GM10266 (cell line): ENCODE measurements around the gene TRPM8.

ENCODE experiments used
- DNase-seq: peaks from one replicate; pipeline ENCODE4 v3.0.0; 2012; ENCODE audit errors: extremely low spot score
- TF ChIP-seq, protein P1 (sequence below): IDR thresholded peaks from 2 replicates; pipeline ENCODE4 v1.5.1; 2012; ENCODE audit warnings: mild to moderate bottlenecking, low read depth; ENCODE audit not compliant: control insufficient read depth, insufficient read depth; ENCODE audit errors: missing control alignments

The TRPM8 gene

DNA sequence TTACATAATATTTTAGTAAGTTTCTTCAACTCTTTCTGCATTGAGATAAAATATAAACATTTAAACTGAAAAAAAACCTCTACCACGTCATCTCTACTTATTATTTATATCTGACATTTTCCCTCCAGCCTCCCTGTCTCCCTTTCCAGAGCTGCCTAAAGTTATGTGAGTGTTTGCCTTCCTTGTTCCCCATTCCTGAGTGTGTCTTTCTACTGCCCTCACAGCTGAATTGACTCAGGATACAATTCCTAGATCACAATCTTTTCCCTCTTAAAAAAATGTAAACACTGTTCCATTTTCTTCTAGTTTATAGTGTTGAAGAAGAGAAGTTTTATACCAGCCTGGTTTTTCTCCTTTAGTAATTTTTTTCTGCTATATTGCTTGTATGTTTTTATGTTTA is 5.3 kb downstream of the TRPM8 start:
- no peak for DNase-seq
- TF ChIP-seq, protein P1, sequence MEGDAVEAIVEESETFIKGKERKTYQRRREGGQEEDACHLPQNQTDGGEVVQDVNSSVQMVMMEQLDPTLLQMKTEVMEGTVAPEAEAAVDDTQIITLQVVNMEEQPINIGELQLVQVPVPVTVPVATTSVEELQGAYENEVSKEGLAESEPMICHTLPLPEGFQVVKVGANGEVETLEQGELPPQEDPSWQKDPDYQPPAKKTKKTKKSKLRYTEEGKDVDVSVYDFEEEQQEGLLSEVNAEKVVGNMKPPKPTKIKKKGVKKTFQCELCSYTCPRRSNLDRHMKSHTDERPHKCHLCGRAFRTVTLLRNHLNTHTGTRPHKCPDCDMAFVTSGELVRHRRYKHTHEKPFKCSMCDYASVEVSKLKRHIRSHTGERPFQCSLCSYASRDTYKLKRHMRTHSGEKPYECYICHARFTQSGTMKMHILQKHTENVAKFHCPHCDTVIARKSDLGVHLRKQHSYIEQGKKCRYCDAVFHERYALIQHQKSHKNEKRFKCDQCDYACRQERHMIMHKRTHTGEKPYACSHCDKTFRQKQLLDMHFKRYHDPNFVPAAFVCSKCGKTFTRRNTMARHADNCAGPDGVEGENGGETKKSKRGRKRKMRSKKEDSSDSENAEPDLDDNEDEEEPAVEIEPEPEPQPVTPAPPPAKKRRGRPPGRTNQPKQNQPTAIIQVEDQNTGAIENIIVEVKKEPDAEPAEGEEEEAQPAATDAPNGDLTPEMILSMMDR = no peak

DNA sequence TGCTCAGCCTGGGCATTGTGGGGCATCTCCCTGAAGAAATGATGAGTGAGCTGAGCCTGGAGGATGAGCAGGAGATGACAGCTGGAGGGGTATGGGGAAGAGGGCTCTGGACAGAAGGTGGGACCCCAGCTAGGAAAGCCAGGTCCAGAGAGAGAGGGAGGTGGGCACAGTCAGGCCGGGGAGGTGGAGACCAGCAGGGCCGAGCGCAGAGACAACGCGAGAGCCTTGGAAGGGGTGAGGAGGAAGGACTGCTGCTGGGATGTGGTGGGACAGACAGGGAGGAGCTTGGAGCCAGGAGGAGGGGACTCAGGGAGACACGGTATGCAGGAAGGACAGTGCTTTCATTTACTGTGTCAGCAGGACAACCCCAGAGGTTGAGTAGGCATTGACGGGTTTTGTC is 8.2 kb downstream of the TRPM8 start:
- TF ChIP-seq, protein P1 = no peak
- DNase-seq = no peak

DNA sequence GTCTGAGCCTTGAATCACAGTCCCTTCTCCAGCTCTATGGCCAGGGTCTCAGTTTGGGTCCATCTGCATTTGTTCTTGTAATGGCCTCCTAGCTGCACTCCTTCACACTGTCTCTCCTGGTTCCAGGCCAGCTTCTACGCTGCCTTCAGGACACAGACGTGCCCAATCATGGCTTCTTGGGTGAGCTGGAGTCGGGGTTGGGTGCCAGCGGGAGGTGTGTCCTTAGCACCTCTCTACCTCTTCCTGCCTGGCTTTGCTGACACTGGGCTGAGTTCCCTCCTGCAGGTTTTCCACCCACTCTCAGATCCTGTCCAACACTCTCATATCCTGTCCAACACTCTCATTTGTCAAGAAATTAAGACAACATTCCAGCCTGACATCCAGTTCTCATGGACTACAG is 9.6 kb downstream of the TRPM8 start:
- TF ChIP-seq, protein P1 = no peak
- no peak for DNase-seq

DNA sequence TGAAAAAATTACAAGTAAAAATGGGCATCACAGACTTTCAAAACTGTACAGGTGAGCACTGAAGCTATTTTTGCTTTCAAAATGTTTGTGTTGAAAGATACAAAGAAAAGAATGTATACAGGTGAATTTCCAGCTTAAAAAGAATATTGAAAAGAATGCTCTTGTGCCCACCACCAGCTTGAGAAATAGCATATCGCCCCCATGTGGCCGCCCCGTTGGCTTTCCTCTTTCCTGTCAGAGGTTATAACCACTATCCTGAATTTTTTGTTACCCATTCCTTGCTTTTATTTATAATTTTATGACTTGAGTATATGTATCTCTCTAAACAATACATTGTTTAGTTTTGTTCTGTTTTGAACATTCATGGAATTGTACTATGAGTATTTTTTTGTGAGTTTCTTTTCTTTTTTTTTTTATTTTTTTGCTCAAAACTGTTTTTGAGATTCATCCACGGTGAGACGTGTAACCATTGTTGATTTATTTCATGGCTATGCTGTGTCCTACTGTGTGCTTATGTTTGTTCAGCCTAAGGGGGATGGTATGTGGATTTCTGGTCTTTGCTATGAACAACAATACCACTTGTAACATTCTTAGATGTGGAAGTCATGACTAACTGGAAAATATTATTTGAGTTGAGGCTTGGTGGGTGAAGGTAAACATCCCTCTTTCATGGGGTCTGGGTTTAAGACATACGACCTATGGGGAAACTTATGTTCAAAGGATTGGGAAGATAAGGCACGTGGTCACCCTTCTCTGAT is 11.6 kb downstream of the TRPM8 start:
- no peak for DNase-seq
- TF ChIP-seq, protein P1 = peak; percentile 42

DNA sequence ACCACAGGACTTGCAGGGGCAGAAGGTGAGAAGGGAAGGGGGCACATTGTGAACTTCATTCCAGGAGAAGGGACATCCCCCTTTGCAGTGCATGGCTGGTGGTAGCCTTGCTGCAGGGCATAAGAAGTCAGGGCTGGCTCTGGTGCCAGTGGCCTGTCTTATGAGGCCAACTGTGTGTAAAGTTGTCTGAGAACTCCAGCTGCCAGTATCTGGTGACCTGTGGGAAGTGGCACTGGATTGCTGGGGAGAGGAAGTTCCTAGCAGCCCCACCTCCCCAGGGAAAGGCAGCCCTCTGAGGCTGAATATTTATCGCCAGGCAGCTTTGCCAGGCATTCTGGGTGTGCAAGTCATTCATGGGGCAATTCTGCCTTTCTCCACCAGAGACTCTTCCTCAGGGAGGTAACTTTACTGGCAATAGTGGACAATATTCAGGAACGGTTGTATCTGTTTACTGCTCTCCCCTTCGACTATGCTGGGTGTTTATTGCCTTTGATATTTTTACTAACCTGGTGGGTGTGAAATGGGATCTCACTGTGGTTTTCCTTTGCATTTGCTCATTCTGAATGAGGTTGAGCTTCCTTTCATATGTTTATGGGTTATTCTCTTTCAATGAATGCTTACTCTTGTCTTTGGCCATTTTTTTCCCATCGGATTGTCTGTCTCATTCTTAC is 12.3 kb downstream of the TRPM8 start:
- no peak for DNase-seq

DNA sequence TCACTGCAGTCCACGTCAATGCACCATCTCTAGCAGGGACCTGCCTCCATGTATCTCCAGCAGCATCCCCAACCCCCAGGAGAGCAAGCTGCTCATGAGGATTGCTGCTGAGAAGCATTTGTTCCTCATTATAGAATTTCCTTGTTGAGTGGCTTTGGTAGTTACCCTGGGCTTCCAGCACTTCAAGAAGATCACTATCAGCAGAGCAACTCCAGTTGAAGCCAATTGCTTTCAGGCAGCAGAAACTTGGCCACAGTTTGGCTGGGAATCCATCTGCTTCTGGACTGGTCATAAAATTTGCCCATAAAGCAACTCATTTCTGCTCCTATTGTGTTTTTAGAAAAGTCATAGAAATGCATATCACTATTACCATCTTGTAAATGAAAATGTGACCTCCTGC is 17.4 kb downstream of the TRPM8 start:
- TF ChIP-seq, protein P1 = no peak
- DNase-seq = no peak

More for the DNA sequence above, 12.3 kb downstream of the TRPM8 start:
- TF ChIP-seq, protein P1 = no peak

DNA sequence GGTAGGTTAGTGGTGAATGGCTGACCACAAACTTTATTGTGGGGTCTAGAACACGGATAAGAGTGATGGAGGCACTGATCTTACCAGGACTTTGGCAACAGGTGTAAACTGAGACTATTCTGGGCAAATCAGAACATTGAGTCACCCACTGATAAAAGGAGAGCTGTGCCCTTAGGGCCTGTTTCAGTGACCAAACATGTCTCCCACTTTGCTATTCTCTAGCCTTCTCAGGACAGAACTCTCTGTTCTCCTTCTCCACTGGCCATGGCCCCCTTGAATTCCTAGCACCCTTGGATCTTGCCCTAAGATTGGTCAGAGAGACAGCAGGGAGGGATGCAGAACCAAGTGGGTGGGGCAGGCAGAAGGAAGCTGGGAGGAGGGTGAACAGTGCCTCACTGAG is 18.3 kb downstream of the TRPM8 start:
- TF ChIP-seq, protein P1 = no peak
- no peak for DNase-seq
